Dermis microvascular lymphatic vessel endothelial cell (primary cell): Measurements from ENCODE around the gene TMEM163. TPM values are rescaled to one million over a fixed set of nuclear protein-coding genes. Genes with fewer than 3 reads are reported as not detected.
"Not testable (repeated sequence)": the region's sequence is repeated elsewhere in the genome, so short reads cannot be mapped to it uniquely, and the experiment has no call there.

Experiments
- DNase-seq, 2 donors: peaks; one replicate each; pipeline versions ENCODE4 v3.0.0 to v3.0.0-alpha.2; 2010; ENCODE audit warnings: low read depth in 2 of 2
- total RNA-seq: library from RNA; depleted of rRNA; stranded (reverse); fragments of >200 nt; gene quantifications from 2 replicates; pipeline ENCODE4 v1.2.1, GENCODE V29; 2014

TMEM163 gene
- total RNA-seq, 1 donor from 2014 or later: 0.13 TPM

GRCh38 chr2:134723742-134724141 lies 4.9 kb upstream of the TMEM163 start:
- DNase-seq: not testable (repeated sequence)

GRCh38 chr2:134722728-134723127 lies 3.9 kb upstream of the TMEM163 start:
- no peak for DNase-seq

- no peak for DNase-seq
Measured at GRCh38 chr2:134721596-134721995, 2.8 kb upstream of the TMEM163 start.

- DNase-seq: no peak
Measured at GRCh38 chr2:134718023-134718816, 580 bp downstream of the TMEM163 start.

- DNase-seq: no peak
Measured at GRCh38 chr2:134717286-134718022, 1.3 kb downstream of the TMEM163 start.

GRCh38 chr2:134716721-134717243 lies 2.0 kb downstream of the TMEM163 start:
- DNase-seq: no peak

GRCh38 chr2:134715932-134716643 lies 2.7 kb downstream of the TMEM163 start:
- DNase-seq: no peak

- DNase-seq: no peak
Measured at GRCh38 chr2:134714228-134714627, 4.6 kb downstream of the TMEM163 start.

- no peak for DNase-seq
Measured at GRCh38 chr2:134713606-134714005, 5.2 kb downstream of the TMEM163 start.

- DNase-seq: no peak
Measured at GRCh38 chr2:134713176-134713575, 5.6 kb downstream of the TMEM163 start.

- DNase-seq: no peak
Measured at GRCh38 chr2:134712736-134713135, 6.1 kb downstream of the TMEM163 start.

- no peak for DNase-seq
Measured at GRCh38 chr2:134712299-134712698, 6.5 kb downstream of the TMEM163 start.

- DNase-seq: no peak
Measured at GRCh38 chr2:134711692-134712091, 7.1 kb downstream of the TMEM163 start.

- DNase-seq: no peak
Measured at GRCh38 chr2:134707330-134707676, 11.5 kb downstream of the TMEM163 start.

- peak in 1 of 2 donors; percentile 52 for DNase-seq
Measured at GRCh38 chr2:134706587-134707329, 12.0 kb downstream of the TMEM163 start.

GRCh38 chr2:134705861-134706586 lies 12.8 kb downstream of the TMEM163 start:
- no peak for DNase-seq

- DNase-seq: no peak
Measured at GRCh38 chr2:134704173-134704572, 14.6 kb downstream of the TMEM163 start.

- DNase-seq: no peak
Measured at GRCh38 chr2:134703426-134703825, 15.4 kb downstream of the TMEM163 start.

- no peak for DNase-seq
Measured at GRCh38 chr2:134700730-134701129, 18.1 kb downstream of the TMEM163 start.

- no peak for DNase-seq
Measured at GRCh38 chr2:134694411-134694810, 24.4 kb downstream of the TMEM163 start.
